Mesothelial cell of epicardium (in vitro differentiated cells): ENCODE measurements around the gene PLA2G4D. TPM values are rescaled to one million over a fixed set of nuclear protein-coding genes. Genes with fewer than 3 reads are reported as not detected.

Source experiments
- DNase-seq, 2 experiments: peaks; one replicate each; pipeline ENCODE4 v3.0.0; 2021; ENCODE audit warnings: low spot score in 2 of 2; ENCODE audit not compliant: unreplicated experiment in 2 of 2
- H3K27ac Mint-ChIP-seq: 2 replicates; pipeline ENCODE4 v1.8.0; 2021; ENCODE audit warnings: mixed read lengths
- H3K27me3 Mint-ChIP-seq: 2 replicates; pipeline ENCODE4 v1.8.0; 2021; ENCODE audit warnings: low read depth, mixed read lengths
- H3K36me3 Mint-ChIP-seq: 2 replicates; pipeline ENCODE4 v1.8.0; 2021; ENCODE audit warnings: mixed read lengths
- H3K4me1 Mint-ChIP-seq: 2 replicates; pipeline ENCODE4 v1.8.0; 2021; ENCODE audit warnings: mixed read lengths
- H3K4me3 Mint-ChIP-seq: 2 replicates; pipeline ENCODE4 v1.8.0; 2021; ENCODE audit warnings: mild to moderate bottlenecking, moderate library complexity, mixed read lengths
- H3K9me3 Mint-ChIP-seq: 2 replicates; pipeline ENCODE4 v1.8.0; 2021; ENCODE audit warnings: mixed read lengths
- CTCF ChIP-seq: fragments of 200-600 bp; sonication (generic); IDR thresholded peaks from one replicate; pipeline ENCODE4 v1.5.0; 2021; ENCODE audit warnings: antibody characterized with exemption; ENCODE audit not compliant: unreplicated experiment
- total RNA-seq: library from RNA; stranded (reverse); gene quantifications from 3 replicates; pipeline ENCODE4 v1.2.1, GENCODE V29; 2021

Gene PLA2G4D
- total RNA-seq, 1 donor from 2014 or later = not detected

GRCh38 chr15:42104095-42104891 is 9.9 kb upstream of the PLA2G4D start:
- Mint-ChIP-seq H3K36me3 (no peaks in the 10 kb centered on the region), H3K4me3 (no peak overlapping the region), H3K27ac (no peak overlapping the region), H3K4me1 (no peaks in the 10 kb centered on the region), H3K9me3 (peaks cover 7% of the 10 kb centered on the region), H3K27me3 (peaks cover 24% of the 10 kb centered on the region)
- TF ChIP-seq CTCF = no peak
- DNase-seq = no peak

GRCh38 chr15:42102646-42103235 is 8.4 kb upstream of the PLA2G4D start:
- Mint-ChIP-seq H3K4me3 (no peak overlapping the region), H3K27ac (no peak overlapping the region), H3K9me3 (no peaks in the 10 kb centered on the region), H3K36me3 (no peaks in the 10 kb centered on the region), H3K4me1 (no peaks in the 10 kb centered on the region), H3K27me3 (peaks cover 27% of the 10 kb centered on the region)
- DNase-seq = no peak
- TF ChIP-seq CTCF = no peak

- Mint-ChIP-seq H3K4me3 (no peak overlapping the region), H3K9me3 (no peaks in the 10 kb centered on the region), H3K27me3 (peaks cover 34% of the 10 kb centered on the region), H3K27ac (no peak overlapping the region), H3K4me1 (no peaks in the 10 kb centered on the region), H3K36me3 (no peaks in the 10 kb centered on the region)
- DNase-seq = no peak
- TF ChIP-seq CTCF = no peak
Observed at GRCh38 chr15:42101861-42102260, 7.5 kb upstream of the PLA2G4D start.

GRCh38 chr15:42100021-42100800 is 5.8 kb upstream of the PLA2G4D start:
- Mint-ChIP-seq H3K4me1 (no peaks in the 10 kb centered on the region), H3K36me3 (no peaks in the 10 kb centered on the region), H3K27me3 (peaks cover 38% of the 10 kb centered on the region), H3K4me3 (no peak overlapping the region), H3K9me3 (no peaks in the 10 kb centered on the region), H3K27ac (no peak overlapping the region)
- no peak for TF ChIP-seq CTCF
- DNase-seq = no peak

- H3K27ac Mint-ChIP-seq = no peak overlapping the region
- H3K4me3 Mint-ChIP-seq = no peak overlapping the region
- DNase-seq = no peak
- no peaks in the 10 kb centered on the region for H3K36me3 Mint-ChIP-seq
- H3K9me3 Mint-ChIP-seq = no peaks in the 10 kb centered on the region
- TF ChIP-seq CTCF = no peak
- peaks cover 41% of the 10 kb centered on the region for H3K27me3 Mint-ChIP-seq
- H3K4me1 Mint-ChIP-seq = peaks cover 20% of the 10 kb centered on the region
Observed at GRCh38 chr15:42097018-42097417, 2.7 kb upstream of the PLA2G4D start.
